ENCODE data around the gene TMEM208. TPM values are rescaled to one million over a fixed set of nuclear protein-coding genes. Genes with fewer than 3 reads are reported as not detected.

TMEM208 gene
- total and polyA plus RNA-seq, 2 of the 13 experiments (the other 11 are each of a cell fraction or from before 2014, with no cell fraction given), result 58.8 to 72.9 TPM

- no peak for TF ChIP-seq RBM39 (IDR thresholded peaks at IDR 0.05; ENCODE audit: low read depth, low read length, poor library complexity, severe bottlenecking)
- TF ChIP-seq REXO4 (CRISPR knock-in tag; IDR thresholded peaks at IDR 0.05; ENCODE audit: borderline replicate concordance), result no peak
- TF ChIP-seq ARNT2 (CRISPR knock-in tag; IDR thresholded peaks at IDR 0.05; ENCODE audit: low read depth), result 0 out of 2 replicates have a peak, but pooled peaks have one; percentile 6
- peak; percentile 63; the same call in 1 of the 2 replicates for TF ChIP-seq ZFP82 (CRISPR knock-in tag; IDR thresholded peaks at IDR 0.05; ENCODE audit: borderline replicate concordance)
- TF ChIP-seq TRIM24 (CRISPR knock-in tag; IDR thresholded peaks at IDR 0.05), result no peak
- TF ChIP-seq AFF4 (CRISPR knock-in tag; IDR thresholded peaks at IDR 0.05), result 0 out of 2 replicates have a peak, but pooled peaks have one; percentile 5
- no peak for TF ChIP-seq ZNF777 (CRISPR knock-in tag; IDR thresholded peaks at IDR 0.05)
- 0 out of 2 replicates have a peak, but pooled peaks have one; percentile 8 for TF ChIP-seq ZFP90 (CRISPR knock-in tag; IDR thresholded peaks at IDR 0.05; ENCODE audit: borderline replicate concordance)
- no peak for TF ChIP-seq SATB2 (CRISPR knock-in tag; IDR thresholded peaks at IDR 0.05)
- TF ChIP-seq SALL2 (CRISPR knock-in tag; IDR thresholded peaks at IDR 0.05), result no peak
- no peak for TF ChIP-seq ZNF792 (CRISPR knock-in tag; IDR thresholded peaks at IDR 0.05)
- TF ChIP-seq RCOR2 (CRISPR knock-in tag; IDR thresholded peaks at IDR 0.05), result no peak
- TF ChIP-seq NCOR1 (IDR thresholded peaks at IDR 0.05; ENCODE audit: borderline replicate concordance, low read length), result no peak
- TF ChIP-seq TSC22D2 (CRISPR knock-in tag; IDR thresholded peaks at IDR 0.05; ENCODE audit: borderline replicate concordance), result 0 out of 2 replicates have a peak, but pooled peaks have one; percentile 8
- TF ChIP-seq BCL3 (CRISPR knock-in tag; IDR thresholded peaks at IDR 0.05), result no peak
- no peak for TF ChIP-seq HOXD1 (CRISPR knock-in tag; IDR thresholded peaks at IDR 0.05)
- TF ChIP-seq ZNF407 (CRISPR knock-in tag; IDR thresholded peaks at IDR 0.05; ENCODE audit: not compliant biosample characterization), result no peak
Measured at GRCh38 chr16:67183284-67183626, 43.7 kb upstream of the TMEM208 start (continued).

All from HepG2 (cell line).